Astrocyte of the spinal cord (primary cell): ENCODE data around the gene STYK1.
"Not testable (repeated sequence)": the region's sequence is repeated elsewhere in the genome, so short reads cannot be mapped to it uniquely, and the experiment has no call there.

Source experiments
- DNase-seq: peaks from one replicate; pipeline ENCODE4 v3.0.0; 2011; ENCODE audit warnings: low read depth, low spot score
- H3K4me3 ChIP-seq: 2 replicates; pipeline ENCODE4 v1.5.1; 2011; ENCODE audit warnings: low read depth, mild to moderate bottlenecking, low read length, moderate library complexity
- CTCF ChIP-seq: IDR thresholded peaks from 2 replicates; pipeline ENCODE4 v1.5.1; 2012; ENCODE audit warnings: low read depth, mild to moderate bottlenecking, low read length, inconsistent platforms
- in situ Hi-C: cut with HindIII; loops from 2 replicates; pipeline ENCODE4 v1.10.0; 2017; ENCODE audit warnings: low sequenced_read_pairs

The STYK1 gene

DNA sequence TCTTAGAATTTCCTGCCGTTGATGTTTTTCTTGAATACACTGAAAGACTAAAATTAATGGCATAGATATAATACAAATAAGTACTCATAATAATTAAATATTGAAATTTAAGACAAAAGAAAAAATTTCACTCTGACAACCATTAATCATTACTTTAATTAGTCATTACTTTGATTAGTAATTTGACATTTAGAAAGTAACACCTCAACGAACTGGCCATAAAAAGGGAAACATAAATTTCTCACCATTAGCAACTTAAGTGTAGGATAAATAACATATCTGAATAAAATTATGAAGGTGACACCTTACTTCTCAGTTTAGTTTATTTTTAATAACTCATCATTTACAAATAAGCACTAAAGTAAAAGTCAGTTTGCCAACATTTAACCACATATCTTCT, 78.0 kb downstream of the STYK1 start:
- in situ Hi-C loops, result no loop called here
- no peak for TF ChIP-seq CTCF
- H3K4me3 ChIP-seq, result no peak overlapping the region
- no peak for DNase-seq

- DNase-seq, result peak; percentile 12
- in situ Hi-C loops, result no loop called here
- no peak overlapping the region for H3K4me3 ChIP-seq
- TF ChIP-seq CTCF, result no peak
These were observed 82.9 kb downstream of the STYK1 start for GRCh38 chr12:10590966-10591365.

GRCh38 chr12:10584415-10584814, 89.4 kb downstream of the STYK1 start:
- no peak for TF ChIP-seq CTCF
- DNase-seq, result peak; percentile 2
- no peak overlapping the region for H3K4me3 ChIP-seq
- in situ Hi-C loops, result no loop called here

GRCh38 chr12:10582704-10583103, 91.1 kb downstream of the STYK1 start:
- no peak overlapping the region for H3K4me3 ChIP-seq
- in situ Hi-C loops, result no loop called here
- DNase-seq, result no peak
- no peak for TF ChIP-seq CTCF

DNA sequence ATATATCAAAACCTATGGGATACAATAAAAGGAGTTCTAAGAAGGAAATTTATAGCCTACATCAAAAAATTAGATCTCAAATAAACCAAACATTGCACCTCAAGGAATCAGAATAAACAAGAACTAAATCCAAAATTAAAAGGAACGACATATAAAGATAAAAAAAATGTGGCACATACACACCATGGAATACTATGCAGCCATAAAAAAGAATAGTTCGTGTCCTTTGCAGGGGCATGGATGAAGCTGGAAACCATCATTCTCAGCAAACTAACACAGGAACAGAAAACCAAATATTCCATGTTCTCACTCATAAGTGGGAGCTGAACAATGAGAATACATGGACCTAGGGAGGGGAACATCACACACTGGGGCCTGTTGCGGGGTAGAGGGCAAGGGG, 91.7 kb downstream of the STYK1 start:
- H3K4me3 ChIP-seq, in situ Hi-C loops: not testable (repeated sequence)

DNA sequence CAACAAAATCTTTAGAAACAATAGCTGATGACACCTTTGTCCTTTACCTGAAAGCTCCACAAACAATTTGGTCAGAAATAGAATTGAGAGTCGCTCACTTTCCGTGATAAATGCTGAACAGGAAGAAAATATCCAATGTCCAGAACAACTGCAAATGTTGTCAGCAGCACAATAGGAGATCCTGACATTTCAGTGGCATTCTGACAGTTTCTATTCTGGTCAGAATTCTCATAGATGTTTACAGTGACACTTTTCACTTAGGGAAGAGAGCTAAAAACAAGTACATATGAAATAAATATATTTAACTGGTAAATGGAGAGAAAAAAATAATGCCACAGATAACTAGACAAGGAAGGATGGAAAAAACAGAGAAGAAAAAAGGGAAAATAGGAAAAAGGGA, 99.5 kb downstream of the STYK1 start:
- in situ Hi-C loops, result no loop called here
- H3K4me3 ChIP-seq, result no peak overlapping the region
- TF ChIP-seq CTCF, result no peak
- no peak for DNase-seq

More for the DNA sequence above, 91.7 kb downstream of the STYK1 start:
- DNase-seq, result not testable (repeated sequence)

- DNase-seq, H3K4me3 ChIP-seq, in situ Hi-C loops: not testable (repeated sequence)
These were observed 101.8 kb downstream of the STYK1 start for GRCh38 chr12:10572021-10572490.

DNA sequence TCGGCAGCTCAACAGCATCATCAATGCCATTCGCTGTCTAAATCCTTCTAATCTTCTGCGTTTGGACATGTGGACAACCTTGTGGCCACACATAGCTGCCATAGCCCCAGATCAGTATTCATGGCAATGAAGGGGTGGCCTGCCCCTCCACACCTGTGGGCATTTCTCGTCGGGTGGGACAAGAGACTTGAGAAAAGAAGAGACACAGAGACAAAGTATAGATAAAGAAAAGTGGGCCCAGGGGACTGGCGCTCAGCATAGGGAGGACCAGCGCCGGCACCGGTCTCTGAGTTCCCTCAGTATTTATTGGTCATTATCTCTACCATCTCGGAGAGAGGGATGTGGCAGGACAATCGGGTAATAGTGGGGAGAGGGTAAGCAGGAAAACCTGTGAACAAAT, 102.7 kb downstream of the STYK1 start:
- no peak for TF ChIP-seq CTCF
- DNase-seq, result no peak
- no peak overlapping the region for H3K4me3 ChIP-seq
- in situ Hi-C loops, result no loop called here
